WTC11 (cell line): Measurements from ENCODE around the gene OPRL1. TPM values are rescaled to one million over a fixed set of nuclear protein-coding genes. Genes with fewer than 3 reads are reported as not detected.

Source experiments
- ATAC-seq: fragments of 200-7000 bp; cut with Tn5 transposase; 2 replicates; pipeline ENCODE4 v1.10.0; 2021; ENCODE audit warnings: mild to moderate bottlenecking, moderate library complexity
- CTCF ChIA-PET: fragments of 300-600 bp; sonication (Branson Sonifier 250); formaldehyde crosslinking; loops from one replicate; lab custom pipeline; 2021; ENCODE audit warnings: antibody characterized with exemption; lab: Charles Lee
- POLR2A ChIA-PET: fragments of 350-600 bp; sonication (Branson Sonifier 250); formaldehyde crosslinking; loops from one replicate; lab custom pipeline; 2021; ENCODE audit warnings: antibody characterized with exemption; lab: Charles Lee
- DNase-seq: peaks from one replicate; pipeline ENCODE4 v3.0.0; 2021; ENCODE audit warnings: low spot score
- H3K27ac Mint-ChIP-seq: 2 replicates; pipeline ENCODE4 v1.8.0; 2021; ENCODE audit warnings: mixed read lengths
- H3K27me3 Mint-ChIP-seq: 2 replicates; pipeline ENCODE4 v1.8.0; 2021; ENCODE audit warnings: low read depth, mild to moderate bottlenecking, moderate library complexity, mixed read lengths
- H3K36me3 Mint-ChIP-seq: 2 replicates; pipeline ENCODE4 v1.8.0; 2021; ENCODE audit warnings: mixed read lengths
- H3K4me1 Mint-ChIP-seq: 2 replicates; pipeline ENCODE4 v1.8.0; 2022; ENCODE audit warnings: mixed read lengths
- H3K4me3 Mint-ChIP-seq: 2 replicates; pipeline ENCODE4 v1.8.0; 2021; ENCODE audit warnings: mild to moderate bottlenecking, moderate library complexity, mixed read lengths
- H3K9me3 Mint-ChIP-seq: 2 replicates; pipeline ENCODE4 v1.8.0; 2021; ENCODE audit warnings: mixed read lengths
- AR ChIP-seq: fragments of 250-450 bp; sonication (Bioruptor Pico); IDR thresholded peaks from 2 replicates; pipeline ENCODE4 v1.9.0; 2021; ENCODE audit warnings: mild to moderate bottlenecking
- ARID4B ChIP-seq: sonication (generic); formaldehyde crosslinking; IDR thresholded peaks from 2 replicates; pipeline ENCODE4 v1.8.0; 2023; ENCODE audit warnings: missing genetic modification reagents, mild to moderate bottlenecking, borderline replicate concordance
- CTCF ChIP-seq: fragments of 200-600 bp; IDR thresholded peaks from 2 replicates; pipeline ENCODE4 v1.8.0; 2022; ENCODE audit warnings: antibody characterized with exemption
- FOXJ3 ChIP-seq: sonication (generic); formaldehyde crosslinking; IDR thresholded peaks from 2 replicates; pipeline ENCODE4 v1.9.0; 2021; ENCODE audit warnings: missing genetic modification reagents, mild to moderate bottlenecking, borderline replicate concordance
- GRHL2 ChIP-seq: fragments of 250-450 bp; sonication (Bioruptor Pico); IDR thresholded peaks from 2 replicates; pipeline ENCODE4 v1.8.0; 2022; ENCODE audit warnings: mild to moderate bottlenecking, moderate library complexity; ENCODE audit not compliant: insufficient replicate concordance, severe bottlenecking
- IRF2 ChIP-seq: sonication (generic); formaldehyde crosslinking; IDR thresholded peaks from 2 replicates; pipeline ENCODE4 v1.8.0; 2022; ENCODE audit warnings: low read depth, missing genetic modification reagents, borderline replicate concordance
- JAZF1 ChIP-seq: fragments of 250-450 bp; sonication (Bioruptor Pico); IDR thresholded peaks from 2 replicates; pipeline ENCODE4 v1.9.0; 2021; ENCODE audit warnings: moderate library complexity, mild to moderate bottlenecking, inconsistent platforms
- KAT7 ChIP-seq: sonication (generic); formaldehyde crosslinking; IDR thresholded peaks from 2 replicates; pipeline ENCODE4 v1.8.1; 2023; ENCODE audit warnings: missing genetic modification reagents, mild to moderate bottlenecking, borderline replicate concordance
- NFATC4 ChIP-seq: fragments of 250-450 bp; sonication (Bioruptor Pico); IDR thresholded peaks from 2 replicates; pipeline ENCODE4 v1.9.0; 2021; ENCODE audit warnings: mild to moderate bottlenecking
- NR1H2 ChIP-seq: sonication (generic); formaldehyde crosslinking; IDR thresholded peaks from 2 replicates; pipeline ENCODE4 v1.9.0; 2021; ENCODE audit warnings: mild to moderate bottlenecking, moderate library complexity, missing genetic modification reagents
- NR2C2 ChIP-seq: sonication (generic); formaldehyde crosslinking; IDR thresholded peaks from 2 replicates; pipeline ENCODE4 v1.8.0; 2022; ENCODE audit warnings: mild to moderate bottlenecking, missing genetic modification reagents
- SMAD3 ChIP-seq: sonication (generic); formaldehyde crosslinking; IDR thresholded peaks from 2 replicates; pipeline ENCODE4 v1.8.0; 2022; ENCODE audit warnings: missing genetic modification reagents, mild to moderate bottlenecking, borderline replicate concordance
- ZBTB21 ChIP-seq: sonication (generic); formaldehyde crosslinking; IDR thresholded peaks from 2 replicates; pipeline ENCODE4 v1.8.1; 2023; ENCODE audit warnings: mild to moderate bottlenecking, missing genetic modification reagents, borderline replicate concordance
- ZNF396 ChIP-seq: fragments of 250-450 bp; sonication (Bioruptor Pico); IDR thresholded peaks from 2 replicates; pipeline ENCODE4 v1.8.0; 2021; ENCODE audit warnings: mild to moderate bottlenecking, moderate library complexity, borderline replicate concordance
- ZSCAN18 ChIP-seq: fragments of 250-450 bp; sonication (Bioruptor Pico); IDR thresholded peaks from 2 replicates; pipeline ENCODE4 v2.1.2; 2022; ENCODE audit warnings: mild to moderate bottlenecking, moderate library complexity
- total RNA-seq: library from RNA; stranded (reverse); gene quantifications from 3 replicates; pipeline ENCODE4 v1.2.3, GENCODE V29; 2021
- TF ChIP-seq, protein P1 (sequence below): sonication (generic); formaldehyde crosslinking; IDR thresholded peaks from 2 replicates; pipeline ENCODE4 v1.8.0; 2022; ENCODE audit warnings: mild to moderate bottlenecking, missing genetic modification reagents
- TF ChIP-seq, protein P2 (sequence below): sonication (generic); formaldehyde crosslinking; IDR thresholded peaks from 2 replicates; pipeline ENCODE4 v1.8.1; 2023; ENCODE audit warnings: mild to moderate bottlenecking, missing genetic modification reagents, borderline replicate concordance
- TF ChIP-seq, protein P3 (sequence below): sonication (generic); formaldehyde crosslinking; IDR thresholded peaks from 2 replicates; pipeline ENCODE4 v1.8.0; 2022; ENCODE audit warnings: missing genetic modification reagents

The OPRL1 gene
- total RNA-seq, 1 experiment from 2014 or later: 2.0 TPM

GRCh38 chr20:64031822-64032314 lies 48.0 kb upstream of the OPRL1 start:
- TF ChIP-seq AR (CRISPR knock-in tag): no peak
- TF ChIP-seq, protein P1, sequence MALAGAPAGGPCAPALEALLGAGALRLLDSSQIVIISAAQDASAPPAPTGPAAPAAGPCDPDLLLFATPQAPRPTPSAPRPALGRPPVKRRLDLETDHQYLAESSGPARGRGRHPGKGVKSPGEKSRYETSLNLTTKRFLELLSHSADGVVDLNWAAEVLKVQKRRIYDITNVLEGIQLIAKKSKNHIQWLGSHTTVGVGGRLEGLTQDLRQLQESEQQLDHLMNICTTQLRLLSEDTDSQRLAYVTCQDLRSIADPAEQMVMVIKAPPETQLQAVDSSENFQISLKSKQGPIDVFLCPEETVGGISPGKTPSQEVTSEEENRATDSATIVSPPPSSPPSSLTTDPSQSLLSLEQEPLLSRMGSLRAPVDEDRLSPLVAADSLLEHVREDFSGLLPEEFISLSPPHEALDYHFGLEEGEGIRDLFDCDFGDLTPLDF (CRISPR knock-in tag): no peak
- no peak for TF ChIP-seq KAT7
- TF ChIP-seq NFATC4 (CRISPR knock-in tag): no peak
- no peak for TF ChIP-seq SMAD3 (CRISPR knock-in tag)
- no peak for TF ChIP-seq ZSCAN18 (CRISPR knock-in tag)
- TF ChIP-seq IRF2 (CRISPR knock-in tag): no peak
- no peak for TF ChIP-seq ZBTB21 (CRISPR knock-in tag)
- no peak for TF ChIP-seq NR1H2 (CRISPR knock-in tag)
- no peak for TF ChIP-seq GRHL2 (CRISPR knock-in tag)
- no peak for TF ChIP-seq FOXJ3 (CRISPR knock-in tag)
- TF ChIP-seq, protein P2, sequence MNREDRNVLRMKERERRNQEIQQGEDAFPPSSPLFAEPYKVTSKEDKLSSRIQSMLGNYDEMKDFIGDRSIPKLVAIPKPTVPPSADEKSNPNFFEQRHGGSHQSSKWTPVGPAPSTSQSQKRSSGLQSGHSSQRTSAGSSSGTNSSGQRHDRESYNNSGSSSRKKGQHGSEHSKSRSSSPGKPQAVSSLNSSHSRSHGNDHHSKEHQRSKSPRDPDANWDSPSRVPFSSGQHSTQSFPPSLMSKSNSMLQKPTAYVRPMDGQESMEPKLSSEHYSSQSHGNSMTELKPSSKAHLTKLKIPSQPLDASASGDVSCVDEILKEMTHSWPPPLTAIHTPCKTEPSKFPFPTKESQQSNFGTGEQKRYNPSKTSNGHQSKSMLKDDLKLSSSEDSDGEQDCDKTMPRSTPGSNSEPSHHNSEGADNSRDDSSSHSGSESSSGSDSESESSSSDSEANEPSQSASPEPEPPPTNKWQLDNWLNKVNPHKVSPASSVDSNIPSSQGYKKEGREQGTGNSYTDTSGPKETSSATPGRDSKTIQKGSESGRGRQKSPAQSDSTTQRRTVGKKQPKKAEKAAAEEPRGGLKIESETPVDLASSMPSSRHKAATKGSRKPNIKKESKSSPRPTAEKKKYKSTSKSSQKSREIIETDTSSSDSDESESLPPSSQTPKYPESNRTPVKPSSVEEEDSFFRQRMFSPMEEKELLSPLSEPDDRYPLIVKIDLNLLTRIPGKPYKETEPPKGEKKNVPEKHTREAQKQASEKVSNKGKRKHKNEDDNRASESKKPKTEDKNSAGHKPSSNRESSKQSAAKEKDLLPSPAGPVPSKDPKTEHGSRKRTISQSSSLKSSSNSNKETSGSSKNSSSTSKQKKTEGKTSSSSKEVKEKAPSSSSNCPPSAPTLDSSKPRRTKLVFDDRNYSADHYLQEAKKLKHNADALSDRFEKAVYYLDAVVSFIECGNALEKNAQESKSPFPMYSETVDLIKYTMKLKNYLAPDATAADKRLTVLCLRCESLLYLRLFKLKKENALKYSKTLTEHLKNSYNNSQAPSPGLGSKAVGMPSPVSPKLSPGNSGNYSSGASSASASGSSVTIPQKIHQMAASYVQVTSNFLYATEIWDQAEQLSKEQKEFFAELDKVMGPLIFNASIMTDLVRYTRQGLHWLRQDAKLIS (CRISPR knock-in tag): no peak
- no peak for TF ChIP-seq ARID4B (CRISPR knock-in tag)
- TF ChIP-seq, protein P3, sequence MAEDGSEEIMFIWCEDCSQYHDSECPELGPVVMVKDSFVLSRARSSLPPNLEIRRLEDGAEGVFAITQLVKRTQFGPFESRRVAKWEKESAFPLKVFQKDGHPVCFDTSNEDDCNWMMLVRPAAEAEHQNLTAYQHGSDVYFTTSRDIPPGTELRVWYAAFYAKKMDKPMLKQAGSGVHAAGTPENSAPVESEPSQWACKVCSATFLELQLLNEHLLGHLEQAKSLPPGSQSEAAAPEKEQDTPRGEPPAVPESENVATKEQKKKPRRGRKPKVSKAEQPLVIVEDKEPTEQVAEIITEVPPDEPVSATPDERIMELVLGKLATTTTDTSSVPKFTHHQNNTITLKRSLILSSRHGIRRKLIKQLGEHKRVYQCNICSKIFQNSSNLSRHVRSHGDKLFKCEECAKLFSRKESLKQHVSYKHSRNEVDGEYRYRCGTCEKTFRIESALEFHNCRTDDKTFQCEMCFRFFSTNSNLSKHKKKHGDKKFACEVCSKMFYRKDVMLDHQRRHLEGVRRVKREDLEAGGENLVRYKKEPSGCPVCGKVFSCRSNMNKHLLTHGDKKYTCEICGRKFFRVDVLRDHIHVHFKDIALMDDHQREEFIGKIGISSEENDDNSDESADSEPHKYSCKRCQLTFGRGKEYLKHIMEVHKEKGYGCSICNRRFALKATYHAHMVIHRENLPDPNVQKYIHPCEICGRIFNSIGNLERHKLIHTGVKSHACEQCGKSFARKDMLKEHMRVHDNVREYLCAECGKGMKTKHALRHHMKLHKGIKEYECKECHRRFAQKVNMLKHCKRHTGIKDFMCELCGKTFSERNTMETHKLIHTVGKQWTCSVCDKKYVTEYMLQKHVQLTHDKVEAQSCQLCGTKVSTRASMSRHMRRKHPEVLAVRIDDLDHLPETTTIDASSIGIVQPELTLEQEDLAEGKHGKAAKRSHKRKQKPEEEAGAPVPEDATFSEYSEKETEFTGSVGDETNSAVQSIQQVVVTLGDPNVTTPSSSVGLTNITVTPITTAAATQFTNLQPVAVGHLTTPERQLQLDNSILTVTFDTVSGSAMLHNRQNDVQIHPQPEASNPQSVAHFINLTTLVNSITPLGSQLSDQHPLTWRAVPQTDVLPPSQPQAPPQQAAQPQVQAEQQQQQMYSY: no peak
- TF ChIP-seq ZNF396 (CRISPR knock-in tag): no peak
- no peak for TF ChIP-seq JAZF1 (CRISPR knock-in tag)
- no peak for TF ChIP-seq NR2C2 (CRISPR knock-in tag)
- no peak for TF ChIP-seq CTCF
- DNase-seq (no peak), ATAC-seq (no peak)
- Mint-ChIP-seq H3K27ac (no peak overlapping the region), H3K36me3 (peaks cover 39% of the 10 kb centered on the region), H3K4me3 (no peak overlapping the region), H3K9me3 (no peaks in the 10 kb centered on the region), H3K4me1 (peaks cover 17% of the 10 kb centered on the region), H3K27me3 (no peaks in the 10 kb centered on the region)
- ChIA-PET POLR2A (no interaction called here), CTCF (no interaction called here)
